Smooth muscle cell of bladder (primary cell): Measurements from ENCODE around the gene PLCB3. TPM values are rescaled to one million over a fixed set of nuclear protein-coding genes. Genes with fewer than 3 reads are reported as not detected.

Experiments used
- total RNA-seq: library from RNA; depleted of rRNA; stranded (reverse); fragments of >200 nt; gene quantifications from 2 replicates; pipeline ENCODE4 v1.2.3, GENCODE V29; 2014

The PLCB3 gene
- total RNA-seq, result 23.8 and 31.5 TPM in 2 replicates

GRCh38 chr11:64251016-64251752 is at the start of gene PLCB3:
PLCB3 (plus strand) TSS chr11:64251530; CDS start chr11:64251650, 120 bp downstream.

GRCh38 chr11:64206457-64207255 is 44.7 kb upstream of the PLCB3 start, which contains the start of gene FERMT3:
FERMT3 (plus strand) TSS chr11:64206721; CDS start chr11:64207365, 644 bp downstream.

GRCh38 chr11:64225608-64226506 is 25.5 kb upstream of the PLCB3 start, which contains the start of the genes NUDT22 and TRPT1:
NUDT22 (plus strand) TSS chr11:64226274; CDS start chr11:64226653, 379 bp downstream.
TRPT1 (minus strand) TSS chr11:64226186; CDS start chr11:64225860, 326 bp downstream.

GRCh38 chr11:64230171-64230984 is 21.0 kb upstream of the PLCB3 start, which contains the start of gene DNAJC4:
DNAJC4 (plus strand) TSS chr11:64230548; CDS start chr11:64230855, 307 bp downstream.

GRCh38 chr11:64233913-64234586 is 17.3 kb upstream of the PLCB3 start, which contains the start of gene VEGFB:
VEGFB (plus strand) TSS chr11:64234584; CDS start chr11:64234834, 250 bp downstream.

GRCh38 chr11:64240435-64241240 is 10.7 kb upstream of the PLCB3 start, which contains the start of gene FKBP2:
FKBP2 (plus strand) TSS chr11:64241095; CDS start chr11:64242388, 1,293 bp downstream.

GRCh38 chr11:64246871-64247728 is 4.2 kb upstream of the PLCB3 start, which contains the start of gene PPP1R14B:
PPP1R14B (minus strand) TSS chr11:64246943; CDS start chr11:64246673, 270 bp downstream.

GRCh38 chr11:64284048-64284961 is 33.0 kb downstream of the PLCB3 start, which contains the start of gene BAD:
BAD (minus strand) TSS chr11:64284665; CDS start chr11:64284368, 297 bp downstream.

GRCh38 chr11:64284962-64285884 is 33.9 kb downstream of the PLCB3 start, which contains the start of gene GPR137:
GPR137 (plus strand) TSS chr11:64285848; CDS start chr11:64286525, 677 bp downstream.

GRCh38 chr11:64291262-64291751 is 40.0 kb downstream of the PLCB3 start, which contains the start of gene KCNK4:
KCNK4 (plus strand) TSS chr11:64291302; CDS start chr11:64293019, 1,717 bp downstream.

GRCh38 chr11:64299847-64300648 is 48.7 kb downstream of the PLCB3 start, which contains the start of gene CATSPERZ:
CATSPERZ (plus strand) TSS chr11:64300358; CDS start chr11:64300411, 53 bp downstream.

GRCh38 chr11:64305075-64305690 is 53.9 kb downstream of the PLCB3 start, which contains the start of gene ESRRA:
ESRRA (plus strand) TSS chr11:64305524; CDS start chr11:64307180, 1,656 bp downstream.

GRCh38 chr11:64317325-64317960 is 66.1 kb downstream of the PLCB3 start, which contains the start of gene TRMT112:
TRMT112 (minus strand) TSS chr11:64317559; CDS start chr11:64317526, 33 bp downstream.

